ENCODE results near the gene AGAP1.
A peak's percentile ranks its signal among the peaks of the same experiment; 100 is the strongest.

AGAP1 gene

DNA sequence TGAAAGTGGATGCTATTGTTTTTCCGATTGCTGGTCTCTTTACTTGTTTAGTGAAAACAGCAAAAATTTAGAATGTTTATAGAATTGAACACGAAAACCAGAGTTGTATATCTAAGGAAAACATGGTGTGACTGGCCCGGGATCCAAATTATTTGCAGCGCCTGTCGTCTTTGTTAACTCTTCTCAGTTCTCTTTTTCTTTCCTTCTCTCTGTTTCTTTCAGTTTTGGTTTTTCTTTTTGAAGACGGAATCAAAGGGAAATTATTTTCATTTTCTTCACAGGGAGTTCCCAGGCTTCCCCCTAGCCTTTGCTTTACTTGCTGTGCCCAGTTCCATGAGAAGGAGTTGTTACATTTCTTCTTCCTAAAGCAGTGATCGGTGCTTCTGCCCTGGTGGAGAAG lies 76.0 kb downstream of the AGAP1 start:
- no peak for DNase-seq (ENCODE audit: low read depth)

DNA sequence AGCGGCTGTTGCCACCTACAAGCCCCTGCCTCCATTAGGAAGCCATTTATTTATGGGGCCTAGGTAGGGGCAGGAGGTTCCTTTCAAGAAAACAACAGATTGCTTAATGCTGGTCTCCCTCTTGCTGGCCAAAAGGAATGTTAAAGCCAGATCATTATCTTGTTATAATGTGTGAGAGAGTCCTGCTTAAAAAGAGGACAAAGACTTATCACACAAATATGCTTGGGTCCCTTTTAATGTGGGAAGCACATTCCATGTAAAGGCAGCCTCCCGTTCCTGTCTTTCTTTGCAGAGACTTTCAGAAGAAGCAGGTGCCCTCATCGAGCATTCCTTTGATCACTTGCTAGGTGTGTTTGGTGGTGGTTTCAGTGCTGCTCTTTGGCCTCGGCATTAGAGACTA lies 76.4 kb downstream of the AGAP1 start:
- DNase-seq (ENCODE audit: low read depth): peak; percentile 16

DNA sequence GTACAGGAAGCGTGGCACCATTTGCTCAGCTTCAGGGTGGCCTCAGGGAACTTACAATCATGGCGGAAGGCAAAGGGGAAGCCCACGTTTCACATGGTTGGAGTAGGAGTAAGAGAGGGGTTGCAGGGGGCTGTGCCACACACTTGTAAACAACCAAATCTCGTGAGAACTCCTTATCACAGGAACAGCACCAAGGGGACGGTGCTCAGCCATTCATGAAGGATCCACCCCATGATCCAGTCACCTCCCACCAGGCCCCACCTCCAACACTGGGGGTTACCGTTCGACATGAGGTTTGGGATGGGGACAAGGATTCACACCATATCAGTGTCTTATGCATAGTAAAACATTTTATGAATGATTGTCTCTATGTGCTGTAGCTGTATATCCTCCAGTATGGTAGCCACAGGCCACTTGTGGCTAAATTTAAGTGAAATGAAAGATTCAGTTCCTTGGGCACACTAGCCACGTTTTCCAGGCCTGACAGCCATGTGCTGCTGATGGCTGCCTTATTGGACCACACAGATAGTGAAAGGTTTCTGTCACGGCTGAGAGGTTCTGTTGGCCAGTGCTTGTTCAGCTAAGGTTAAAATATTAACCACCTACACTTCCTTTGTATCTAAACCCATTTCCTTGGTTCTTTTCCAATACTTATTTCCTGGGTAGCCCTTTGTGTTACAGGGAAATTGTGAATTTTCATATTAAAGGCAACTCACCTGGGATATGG lies 77.3 kb downstream of the AGAP1 start:
- DNase-seq (ENCODE audit: low read depth): no peak

- DNase-seq (ENCODE audit: low read depth): no peak
Measured at GRCh38 chr2:235572592-235572991, 78.7 kb downstream of the AGAP1 start.

- no peak for DNase-seq (ENCODE audit: low read depth)
Measured at GRCh38 chr2:235573331-235574221, 79.7 kb downstream of the AGAP1 start.

DNA sequence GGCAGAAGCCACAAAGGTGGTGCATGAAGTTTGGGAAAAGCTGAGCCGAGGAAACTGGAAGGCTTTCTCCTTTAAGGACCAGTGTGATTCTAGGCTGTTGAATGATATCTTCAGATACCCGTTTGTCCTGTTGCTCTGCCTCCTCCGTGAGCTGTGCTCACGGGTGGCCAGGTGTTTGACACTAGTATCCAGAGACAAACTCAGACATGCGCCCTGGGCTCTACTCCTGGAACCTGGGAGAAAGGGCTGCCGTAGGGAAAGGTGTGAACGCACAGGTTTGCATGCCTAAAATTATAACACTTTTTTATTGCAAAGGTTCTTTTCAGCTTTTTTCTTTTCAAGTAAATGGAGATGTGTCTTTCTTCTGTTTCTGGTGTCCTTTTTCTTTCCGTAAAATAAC lies 81.6 kb downstream of the AGAP1 start:
- DNase-seq (ENCODE audit: low read depth): no peak

- no peak for DNase-seq (ENCODE audit: low read depth)
Measured at GRCh38 chr2:235575904-235576303, 82.1 kb downstream of the AGAP1 start.

DNA sequence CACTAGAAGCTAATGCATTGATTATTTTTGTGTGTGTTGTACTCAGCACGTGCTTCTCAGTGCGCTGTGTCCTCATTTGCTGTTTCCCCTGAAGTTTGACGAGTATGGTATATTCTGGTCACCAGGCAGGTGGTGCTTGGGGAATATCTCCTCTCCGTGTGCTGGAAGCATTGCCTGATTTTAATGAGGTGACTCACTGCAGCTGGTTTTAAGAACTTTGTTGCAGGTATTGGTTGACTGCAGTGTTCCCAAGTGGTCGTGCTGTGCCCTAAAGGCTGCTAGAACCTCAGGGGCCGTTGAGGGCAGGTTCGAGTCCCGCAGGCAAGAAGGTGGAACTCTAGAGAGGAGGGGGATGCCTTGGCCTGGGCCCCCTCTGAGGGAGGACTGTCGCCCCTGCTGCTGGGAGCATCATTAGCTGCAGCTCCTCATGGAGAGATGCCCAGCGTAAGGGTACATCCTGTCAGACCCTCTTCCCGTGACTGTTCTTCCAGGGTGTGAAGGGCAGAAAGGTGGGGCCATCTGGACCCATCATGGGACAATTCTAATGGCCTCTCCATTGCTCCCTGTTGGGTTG lies 82.6 kb downstream of the AGAP1 start:
- DNase-seq (ENCODE audit: low read depth): no peak

GRCh38 chr2:235577404-235578330 lies 83.8 kb downstream of the AGAP1 start:
- DNase-seq (ENCODE audit: low read depth): no peak

- no peak for DNase-seq (ENCODE audit: low read depth)
Measured at GRCh38 chr2:235579128-235579527, 85.3 kb downstream of the AGAP1 start.

- no peak for DNase-seq (ENCODE audit: low read depth)
Measured at GRCh38 chr2:235580426-235581157, 86.7 kb downstream of the AGAP1 start.

DNA sequence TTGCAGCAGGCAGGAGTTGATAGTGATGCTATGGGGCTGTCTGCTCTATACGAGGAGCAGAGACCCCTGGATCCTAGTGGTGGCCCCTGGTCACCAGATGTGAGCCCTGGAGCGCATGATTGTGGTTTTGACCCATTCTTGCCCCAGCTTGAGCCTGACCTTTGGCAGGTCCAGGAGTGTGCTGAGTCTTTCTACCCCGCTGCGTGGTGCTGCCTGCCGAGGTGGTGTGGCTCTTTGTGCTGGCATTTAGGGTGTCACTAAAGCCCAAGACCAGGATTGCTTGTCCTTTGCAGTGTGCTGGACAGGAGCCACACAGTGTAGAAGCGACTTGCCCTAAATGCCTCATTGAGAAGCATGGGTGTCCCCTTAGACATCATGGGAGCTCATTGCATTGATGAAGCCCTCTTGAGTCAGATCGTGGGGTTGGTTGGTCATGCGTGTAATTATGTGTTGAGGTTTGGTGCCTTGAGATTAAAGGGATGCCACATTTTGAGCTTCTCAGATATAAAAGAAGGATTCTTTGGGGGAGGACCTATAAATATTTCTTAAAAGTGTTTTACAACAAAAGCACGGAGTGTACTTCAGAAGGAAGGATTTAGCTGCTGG lies 88.3 kb downstream of the AGAP1 start:
- DNase-seq (ENCODE audit: low read depth): no peak

DNA sequence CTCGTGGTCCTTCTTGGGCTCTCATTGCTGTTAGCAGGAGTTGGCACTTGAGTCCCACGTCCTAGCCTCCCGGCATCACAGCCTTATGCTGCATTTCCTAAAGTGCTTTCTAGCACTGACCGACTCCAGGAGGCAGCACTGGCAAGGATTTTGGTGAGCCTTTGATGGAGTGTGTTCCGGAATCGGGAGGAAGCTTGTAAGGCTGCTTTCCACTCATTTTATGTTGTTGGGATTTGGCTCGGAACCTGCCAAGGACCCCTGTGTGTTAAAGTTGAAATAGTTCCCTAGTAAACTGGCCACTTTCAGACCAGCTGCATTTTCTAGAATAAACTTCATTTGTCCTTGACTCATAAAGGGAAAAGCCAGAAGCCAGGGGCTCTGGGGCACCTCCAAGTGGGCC lies 88.9 kb downstream of the AGAP1 start:
- no peak for DNase-seq (ENCODE audit: low read depth)

DNA sequence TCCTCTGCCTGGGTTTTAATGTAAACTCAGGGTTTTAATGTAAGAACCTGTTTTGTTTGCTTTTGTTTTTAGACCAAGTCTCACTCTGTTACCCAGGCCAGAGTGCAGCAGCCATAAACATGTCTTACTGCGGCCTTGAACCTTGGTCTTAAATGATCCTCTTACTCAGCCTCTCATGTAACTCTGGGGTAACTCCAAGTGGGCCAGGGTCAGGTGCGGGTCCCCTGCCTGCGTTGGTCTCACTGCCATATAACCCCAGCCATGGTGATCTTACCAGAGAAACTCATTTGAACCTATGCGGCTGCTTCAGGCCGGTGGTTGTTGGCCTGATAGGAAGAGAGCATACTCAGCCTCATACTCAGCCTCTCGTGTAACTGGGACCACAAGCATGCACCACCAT lies 89.3 kb downstream of the AGAP1 start:
- DNase-seq (ENCODE audit: low read depth): no peak

DNA sequence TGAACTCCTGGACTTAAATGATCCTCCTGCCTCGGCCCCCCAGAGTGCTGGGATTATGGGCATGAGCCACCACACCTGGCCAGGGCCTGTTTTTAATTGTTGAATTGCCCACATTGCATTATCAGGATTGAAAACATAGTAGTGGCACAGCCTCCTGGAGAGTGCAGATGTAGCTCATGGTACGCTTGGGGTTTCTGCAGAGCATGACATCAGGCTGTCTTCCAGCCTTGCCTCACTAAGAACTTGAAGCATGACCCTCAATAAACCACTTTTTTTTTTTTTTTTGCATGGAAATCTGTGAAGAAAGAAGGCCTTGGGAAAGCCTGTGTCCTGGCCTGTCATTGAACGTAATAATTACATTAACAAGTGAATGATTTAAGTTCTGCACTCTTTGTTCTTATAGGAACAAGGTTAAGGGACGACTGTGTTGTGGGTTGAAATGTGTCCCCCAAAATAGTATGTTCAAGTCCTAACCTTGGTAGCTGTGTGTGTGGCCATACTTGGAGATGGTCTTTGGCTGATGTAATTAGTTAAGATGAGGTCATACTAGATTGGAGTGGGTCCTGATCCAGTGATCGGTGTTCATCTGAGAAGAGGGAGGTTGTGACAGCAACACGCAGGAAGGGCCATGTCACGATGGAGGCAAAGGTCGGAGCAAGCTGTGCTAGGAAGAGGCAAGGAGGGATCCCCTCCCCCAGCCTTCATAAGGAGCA lies 90.2 kb downstream of the AGAP1 start:
- DNase-seq (ENCODE audit: low read depth): no peak

DNA sequence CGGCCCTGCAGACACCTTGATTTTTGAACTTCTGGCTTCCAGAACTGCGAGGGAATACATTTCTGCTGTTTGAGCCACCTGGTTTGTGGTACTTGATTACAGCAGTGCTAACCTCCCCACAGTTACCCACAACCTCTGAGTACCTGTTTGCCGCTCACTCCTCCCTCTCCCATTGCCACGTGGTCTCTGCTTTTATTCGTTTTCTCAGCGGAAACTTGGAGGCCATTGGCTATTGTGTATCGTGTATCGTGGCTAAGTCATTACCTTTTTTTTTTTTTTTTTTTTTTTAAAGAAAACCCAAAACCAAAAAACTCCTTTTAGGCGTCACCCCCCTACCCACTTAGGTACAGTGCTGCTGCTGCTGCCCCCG lies 90.8 kb downstream of the AGAP1 start:
- no peak for DNase-seq (ENCODE audit: low read depth)

GRCh38 chr2:235587202-235587601 lies 93.4 kb downstream of the AGAP1 start:
- DNase-seq (ENCODE audit: low read depth): no peak

GRCh38 chr2:235588750-235589149 lies 94.9 kb downstream of the AGAP1 start:
- no peak for DNase-seq (ENCODE audit: low read depth)

DNA sequence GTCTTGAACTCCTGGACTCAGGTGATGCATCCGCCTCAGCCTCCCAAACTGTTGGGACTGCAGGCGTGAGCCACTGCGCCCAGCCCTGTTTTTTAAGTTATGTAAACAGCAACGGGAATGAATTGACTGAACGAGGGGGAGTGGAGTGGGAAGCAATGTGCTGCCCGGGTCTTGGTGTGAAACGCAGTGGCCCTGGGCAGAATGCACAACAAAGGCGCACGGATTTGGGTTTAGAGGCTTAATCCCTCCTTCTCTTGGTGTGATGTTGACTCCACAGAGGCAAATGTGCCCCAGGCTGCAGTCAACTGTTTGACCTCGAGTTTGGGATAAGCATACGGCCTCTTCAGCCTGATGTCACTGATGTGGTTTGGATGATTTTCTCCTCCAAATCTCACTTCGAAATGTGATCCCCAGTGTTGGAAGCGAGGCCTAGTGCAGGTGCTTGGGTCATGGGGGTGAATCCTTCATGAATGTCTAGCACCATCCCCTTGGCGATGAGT lies 97.4 kb downstream of the AGAP1 start:
- no peak for DNase-seq (ENCODE audit: low read depth)

GRCh38 chr2:235591921-235592320 lies 98.1 kb downstream of the AGAP1 start:
- DNase-seq (ENCODE audit: low read depth): no peak

Data from GM04504 (cell line).